K562 (cell line): ENCODE measurements around the gene RASSF3. TPM values are rescaled to one million over a fixed set of nuclear protein-coding genes. Genes with fewer than 3 reads are reported as not detected.

Source experiments
- ATAC-seq: fragments of 200-7000 bp; cut with Tn5 transposase; 3 replicates; pipeline ENCODE4 v1.9.1; 2020; ENCODE audit warnings: moderate library complexity
- BruUV-seq: library from RNA; stranded (reverse); fragments of 400-500 nt; replicated peaks from 2 replicates; lab custom pipeline; 2021; lab: Mats Ljungman, UMichigan
- CTCF ChIA-PET: fragments of 300-600 bp; formaldehyde crosslinking; extraction: SDS; loops from one replicate; lab custom pipeline; 2021; ENCODE audit warnings: low intra/inter-chr PET ratio; lab: Yijun Ruan, JAX
- POLR2A ChIA-PET: fragments of 300-600, 350-650 bp; sonication (Branson Sonifier 250); formaldehyde crosslinking; extraction: SDS; loops from one replicate; lab custom pipeline; 2021; ENCODE audit warnings: antibody characterized with exemption, inconsistent platforms; lab: Yijun Ruan, JAX
- DNase-seq, 4 experiments: peaks; one replicate each; pipeline versions ENCODE4 v3.0.0 to v3.0.0-alpha.2; 2011 to 2018; ENCODE audit warnings: low spot score in 3 of 4, mixed read lengths in 3 of 4; ENCODE audit errors: extremely low read depth in 1 of 4
- FAIRE-seq: peaks from 2 replicates; lab custom pipeline; 2011; peaks lifted over from hg19 to GRCh38; lab: Jason Lieb, UNC
- H2AFZ ChIP-seq: 2 replicates; pipeline ENCODE4 v1.6.0; 2011; ENCODE audit warnings: low read depth, low read length, control low read depth, inconsistent platforms
- H3K27ac ChIP-seq: fragments of 200-600 bp; 3 replicates; pipeline ENCODE4 v1.8.0; 2011; ENCODE audit warnings: low read depth, mild to moderate bottlenecking, control low read depth, inconsistent platforms, low read length, moderate library complexity, mixed read lengths; ENCODE audit errors: extremely low read depth
- H3K27me3 ChIP-seq, 2 experiments: fragments of 300-600 bp in 1 of 2; 2 replicates in 1 of 2; 3 replicates in 1 of 2; pipeline versions ENCODE4 v1.6.0 to v1.8.0; 2011; ENCODE audit warnings: inconsistent platforms in 2 of 2, low read length in 2 of 2, mild to moderate bottlenecking in 1 of 2, mixed read lengths in 1 of 2, moderate library complexity in 1 of 2; ENCODE audit not compliant: control insufficient read depth in 2 of 2, insufficient read depth in 2 of 2
- H3K36me3 ChIP-seq: fragments of 300-600 bp; 3 replicates; pipeline ENCODE4 v1.8.0; 2011; ENCODE audit warnings: mild to moderate bottlenecking, low read length, inconsistent platforms; ENCODE audit not compliant: control insufficient read depth, insufficient read depth
- H3K4me1 ChIP-seq, 2 experiments: fragments of 200-600 bp in 1 of 2; replicated peaks in 1 of 2; 2 replicates in 1 of 2; 3 replicates in 1 of 2; pipeline versions ENCODE4 v1.5.1 to v1.8.0; 2011; ENCODE audit warnings: inconsistent platforms in 2 of 2, low read length in 2 of 2, mild to moderate bottlenecking in 1 of 2, mixed read lengths in 1 of 2, moderate library complexity in 1 of 2; ENCODE audit not compliant: control insufficient read depth in 2 of 2, insufficient read depth in 2 of 2
- H3K4me2 ChIP-seq: 2 replicates; pipeline ENCODE4 v1.6.1; 2011; ENCODE audit warnings: low read length, control low read depth, inconsistent platforms, mixed read lengths; ENCODE audit not compliant: insufficient read depth
- H3K4me3 ChIP-seq: fragments of 200-600 bp; sonication (generic), shearing (Covaris generic); 2 replicates; pipeline ENCODE4 v1.5.1; 2016; ENCODE audit warnings: control low read depth, inconsistent platforms
- H3K79me2 ChIP-seq: fragments of 200-600 bp; 3 replicates; pipeline ENCODE4 v1.8.0; 2011; ENCODE audit warnings: low read length, inconsistent platforms; ENCODE audit not compliant: control insufficient read depth, insufficient read depth
- H3K9ac ChIP-seq, 2 experiments: 2 replicates each; pipeline versions ENCODE4 v1.6.0 to v1.6.1; 2011; ENCODE audit warnings: low read depth in 2 of 2, low read length in 2 of 2, control low read depth in 1 of 2, inconsistent platforms in 1 of 2, mild to moderate bottlenecking in 1 of 2, mixed read lengths in 1 of 2; ENCODE audit not compliant: insufficient read depth in 1 of 2
- H3K9me1 ChIP-seq: one replicate; pipeline ENCODE4 v1.6.0; 2011; ENCODE audit warnings: inconsistent platforms, mild to moderate bottlenecking, low read length, moderate library complexity; ENCODE audit not compliant: control insufficient read depth, insufficient read depth
- H3K9me3 ChIP-seq: replicated peaks from 2 replicates; pipeline ENCODE4 v1.5.1; 2011; ENCODE audit warnings: low read depth, low read length, inconsistent platforms; ENCODE audit not compliant: control insufficient read depth, insufficient read depth
- H4K20me1 ChIP-seq: replicated peaks from 2 replicates; pipeline ENCODE4 v1.6.1; 2011; ENCODE audit warnings: low read length, inconsistent platforms, mixed read lengths; ENCODE audit not compliant: control insufficient read depth, insufficient read depth
- ASH1L ChIP-seq: fragments of 450-650 bp; IDR thresholded peaks from 2 replicates; pipeline ENCODE4 v1.6.1; 2018; ENCODE audit warnings: borderline replicate concordance, mild to moderate bottlenecking, low read depth; ENCODE audit not compliant: partially characterized antibody
- COPS2 ChIP-seq: fragments of 450-650 bp; conservative IDR thresholded peaks from 2 replicates; pipeline ENCODE4 v1.6.1; 2016; ENCODE audit warnings: mild to moderate bottlenecking, moderate library complexity
- HDAC3 ChIP-seq: fragments of 450-650 bp; IDR thresholded peaks from 2 replicates; pipeline ENCODE4 v1.6.1; 2018; ENCODE audit warnings: borderline replicate concordance, mild to moderate bottlenecking, moderate library complexity; ENCODE audit not compliant: partially characterized antibody
- MCM7 ChIP-seq, 2 experiments: fragments of 450-650 bp; IDR thresholded peaks; 2 replicates each; pipeline ENCODE4 v1.6.1; 2016 to 2018
- NEUROD1 ChIP-seq: fragments of 150-350 bp; IDR thresholded peaks from 2 replicates; pipeline ENCODE4 v1.6.1; 2014; ENCODE audit warnings: borderline replicate concordance, low read length, low read depth; ENCODE audit not compliant: partially characterized antibody
- NUFIP1 ChIP-seq: fragments of 450-650 bp; IDR thresholded peaks from 2 replicates; pipeline ENCODE4 v1.6.1; 2018; ENCODE audit not compliant: partially characterized antibody
- PHB ChIP-seq: fragments of 250-450 bp; sonication (Bioruptor Pico); IDR thresholded peaks from 2 replicates; pipeline ENCODE4 v1.5.0; 2021
- SETDB1 ChIP-seq: IDR thresholded peaks from one replicate; pipeline ENCODE4 v1.6.1; 2012; ENCODE audit warnings: low read length, control low read depth, inconsistent platforms
- SIRT6 ChIP-seq: IDR thresholded peaks from one replicate; pipeline ENCODE4 v1.6.1; 2012; ENCODE audit warnings: low read depth, mild to moderate bottlenecking, control low read depth, inconsistent platforms, low read length, moderate library complexity
- TAF1 ChIP-seq: IDR thresholded peaks from 2 replicates; pipeline ENCODE4 v1.6.1; 2011; ENCODE audit warnings: mild to moderate bottlenecking, low read length, moderate library complexity; ENCODE audit not compliant: insufficient read depth, control insufficient read depth, severe bottlenecking; ENCODE audit errors: extremely low read depth
- ZNF24 ChIP-seq: fragments of 450-650 bp; IDR thresholded peaks from 2 replicates; pipeline ENCODE4 v1.6.1; 2016
- ZNF696 ChIP-seq: fragments of 250-450 bp; sonication (Bioruptor Pico); conservative IDR thresholded peaks from 2 replicates; pipeline ENCODE4 v1.4.0; 2020; ENCODE audit warnings: mild to moderate bottlenecking, moderate library complexity
- WGBS: fragments of 100-300 bp; shearing (Covaris generic); methylation state at CpG from one replicate; pipeline ENCODE4 v1.1.6; 2016; ENCODE audit warnings: low coverage, mixed read lengths; ENCODE audit not compliant: insufficient coverage; ENCODE audit errors: missing lambda C conversion rate; 5-methylcytosine and 5-hydroxymethylcytosine counted together
- in situ Hi-C: fragments of 300-500 bp; cut with MboI; formaldehyde crosslinking; loops from 4 replicates; pipeline ENCODE4 v1.15.0; 2018; ENCODE audit warnings: inconsistent platforms, mixed read lengths
- intact Hi-C: fragments of 100-400 bp; cut with micrococcal nuclease; formaldehyde crosslinking; loops from 2 replicates; pipeline ENCODE4 v1.14.2; 2022
- polyA plus RNA-seq, 8 experiments: library from polyadenylated mRNA; depleted of rRNA in 4 of 8; stranded (reverse) in 5 of 8; unstranded in 3 of 8; fragments of >200 nt; fragmentation: Nextera tagmentation in 2 of 8; fragmentation: Illumina TruSeq in 1 of 8; extraction: Ambion mirVana in 2 of 8; extraction: Trizol in 1 of 8; gene quantifications; 2 replicates each; pipeline versions ENCODE4 v1.2.1 to v1.2.3, GENCODE V29; 2011 to 2014; ENCODE audit warnings: inconsistent platforms in 1 of 8, missing spikeins in 1 of 8
- total RNA-seq, 7 experiments: library from RNA; depleted of rRNA in 6 of 7; stranded (reverse); fragments of >200 nt in 6 of 7; fragmentation: Illumina TruSeq in 2 of 7; extraction: Trizol in 2 of 7; gene quantifications; 2 replicates each; pipeline versions ENCODE4 v1.2.1 to v1.2.3, GENCODE V29; 2011 to 2021; ENCODE audit warnings: low replicate concordance in 1 of 7
- TF ChIP-seq, protein P1 (sequence below): sonication (generic); formaldehyde crosslinking; IDR thresholded peaks from 2 replicates; pipeline ENCODE4 v1.8.0; 2022; ENCODE audit warnings: mild to moderate bottlenecking, missing genetic modification reagents
- TF ChIP-seq, protein P2 (sequence below): fragments of 450-650 bp; IDR thresholded peaks from 2 replicates; pipeline ENCODE4 v1.7.0; 2016; ENCODE audit warnings: borderline replicate concordance
- TF ChIP-seq, protein P3 (sequence below): fragments of 450-650 bp; IDR thresholded peaks from 2 replicates; pipeline ENCODE4 v1.6.1; 2017; ENCODE audit warnings: antibody characterized with exemption
- TF ChIP-seq, protein P4 (sequence below): sonication (generic); formaldehyde crosslinking; IDR thresholded peaks from 2 replicates; pipeline ENCODE4 v1.8.0; 2022; ENCODE audit warnings: mild to moderate bottlenecking, low read depth, missing genetic modification reagents

RASSF3 gene
- total and polyA plus RNA-seq, 9 of the 15 experiments (the other 6 are each of a cell fraction or from before 2014, with no cell fraction given), result 3.7 to 39.2 (median 20.2) TPM

DNA sequence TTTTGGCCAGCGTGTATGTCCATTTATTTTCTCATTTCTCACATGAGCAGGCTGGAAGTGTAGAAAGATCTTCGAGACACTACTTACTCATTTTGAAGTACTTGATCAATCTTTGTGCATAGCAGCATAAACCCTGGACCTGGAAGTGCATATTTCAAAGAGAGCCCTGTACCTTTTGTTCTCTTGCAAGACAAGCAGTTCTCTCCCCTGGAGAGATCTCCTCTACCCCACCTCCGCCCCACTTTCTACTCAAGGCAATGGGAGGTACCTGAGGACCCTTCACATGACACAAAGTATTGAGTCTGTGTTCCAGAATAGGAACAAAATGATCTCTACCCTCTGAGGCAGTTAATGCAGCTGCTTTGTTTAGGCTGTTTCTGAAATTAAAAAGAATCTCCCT is 27.4 kb upstream of the RASSF3 start:
- DNase-seq (no peak), ATAC-seq (no peak; the same call in 2 of the 3 replicates), FAIRE-seq (no peak)
- Histone ChIP-seq H3K4me1 (no peaks in the 10 kb centered on the region), H3K9ac (no peak overlapping the region), H3K27ac (no peak overlapping the region), H4K20me1 (no peaks in the 10 kb centered on the region), H3K36me3 (no peaks in the 10 kb centered on the region), H3K9me3 (no peaks in the 10 kb centered on the region), H2AFZ (0 out of 2 replicates have a peak overlapping the region, but pooled peaks have one; percentile 4), H3K79me2 (no peaks in the 10 kb centered on the region), H3K4me3 (no peak overlapping the region), H3K4me2 (no peak overlapping the region), H3K27me3 (peaks cover 6 to 7% of the 10 kb centered on the region in 2 experiments; a peak in 3 of 5 replicates), H3K9me1 (no peaks in the 10 kb centered on the region)
- no peak for TF ChIP-seq ZNF696 (CRISPR knock-in tag)
- TF ChIP-seq SETDB1, result no peak
- TF ChIP-seq, protein P1, sequence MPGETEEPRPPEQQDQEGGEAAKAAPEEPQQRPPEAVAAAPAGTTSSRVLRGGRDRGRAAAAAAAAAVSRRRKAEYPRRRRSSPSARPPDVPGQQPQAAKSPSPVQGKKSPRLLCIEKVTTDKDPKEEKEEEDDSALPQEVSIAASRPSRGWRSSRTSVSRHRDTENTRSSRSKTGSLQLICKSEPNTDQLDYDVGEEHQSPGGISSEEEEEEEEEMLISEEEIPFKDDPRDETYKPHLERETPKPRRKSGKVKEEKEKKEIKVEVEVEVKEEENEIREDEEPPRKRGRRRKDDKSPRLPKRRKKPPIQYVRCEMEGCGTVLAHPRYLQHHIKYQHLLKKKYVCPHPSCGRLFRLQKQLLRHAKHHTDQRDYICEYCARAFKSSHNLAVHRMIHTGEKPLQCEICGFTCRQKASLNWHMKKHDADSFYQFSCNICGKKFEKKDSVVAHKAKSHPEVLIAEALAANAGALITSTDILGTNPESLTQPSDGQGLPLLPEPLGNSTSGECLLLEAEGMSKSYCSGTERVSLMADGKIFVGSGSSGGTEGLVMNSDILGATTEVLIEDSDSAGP (CRISPR knock-in tag), result no peak
- TF ChIP-seq MCM7 (IDR thresholded peaks at IDR 0.05), result no peak
- TF ChIP-seq HDAC3, result no peak
- TF ChIP-seq, protein P2, sequence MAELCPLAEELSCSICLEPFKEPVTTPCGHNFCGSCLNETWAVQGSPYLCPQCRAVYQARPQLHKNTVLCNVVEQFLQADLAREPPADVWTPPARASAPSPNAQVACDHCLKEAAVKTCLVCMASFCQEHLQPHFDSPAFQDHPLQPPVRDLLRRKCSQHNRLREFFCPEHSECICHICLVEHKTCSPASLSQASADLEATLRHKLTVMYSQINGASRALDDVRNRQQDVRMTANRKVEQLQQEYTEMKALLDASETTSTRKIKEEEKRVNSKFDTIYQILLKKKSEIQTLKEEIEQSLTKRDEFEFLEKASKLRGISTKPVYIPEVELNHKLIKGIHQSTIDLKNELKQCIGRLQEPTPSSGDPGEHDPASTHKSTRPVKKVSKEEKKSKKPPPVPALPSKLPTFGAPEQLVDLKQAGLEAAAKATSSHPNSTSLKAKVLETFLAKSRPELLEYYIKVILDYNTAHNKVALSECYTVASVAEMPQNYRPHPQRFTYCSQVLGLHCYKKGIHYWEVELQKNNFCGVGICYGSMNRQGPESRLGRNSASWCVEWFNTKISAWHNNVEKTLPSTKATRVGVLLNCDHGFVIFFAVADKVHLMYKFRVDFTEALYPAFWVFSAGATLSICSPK, result no peak
- TF ChIP-seq, protein P3, sequence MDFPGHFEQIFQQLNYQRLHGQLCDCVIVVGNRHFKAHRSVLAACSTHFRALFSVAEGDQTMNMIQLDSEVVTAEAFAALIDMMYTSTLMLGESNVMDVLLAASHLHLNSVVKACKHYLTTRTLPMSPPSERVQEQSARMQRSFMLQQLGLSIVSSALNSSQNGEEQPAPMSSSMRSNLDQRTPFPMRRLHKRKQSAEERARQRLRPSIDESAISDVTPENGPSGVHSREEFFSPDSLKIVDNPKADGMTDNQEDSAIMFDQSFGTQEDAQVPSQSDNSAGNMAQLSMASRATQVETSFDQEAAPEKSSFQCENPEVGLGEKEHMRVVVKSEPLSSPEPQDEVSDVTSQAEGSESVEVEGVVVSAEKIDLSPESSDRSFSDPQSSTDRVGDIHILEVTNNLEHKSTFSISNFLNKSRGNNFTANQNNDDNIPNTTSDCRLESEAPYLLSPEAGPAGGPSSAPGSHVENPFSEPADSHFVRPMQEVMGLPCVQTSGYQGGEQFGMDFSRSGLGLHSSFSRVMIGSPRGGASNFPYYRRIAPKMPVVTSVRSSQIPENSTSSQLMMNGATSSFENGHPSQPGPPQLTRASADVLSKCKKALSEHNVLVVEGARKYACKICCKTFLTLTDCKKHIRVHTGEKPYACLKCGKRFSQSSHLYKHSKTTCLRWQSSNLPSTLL, result no peak
- TF ChIP-seq ZNF24, result no peak
- TF ChIP-seq, protein P4, sequence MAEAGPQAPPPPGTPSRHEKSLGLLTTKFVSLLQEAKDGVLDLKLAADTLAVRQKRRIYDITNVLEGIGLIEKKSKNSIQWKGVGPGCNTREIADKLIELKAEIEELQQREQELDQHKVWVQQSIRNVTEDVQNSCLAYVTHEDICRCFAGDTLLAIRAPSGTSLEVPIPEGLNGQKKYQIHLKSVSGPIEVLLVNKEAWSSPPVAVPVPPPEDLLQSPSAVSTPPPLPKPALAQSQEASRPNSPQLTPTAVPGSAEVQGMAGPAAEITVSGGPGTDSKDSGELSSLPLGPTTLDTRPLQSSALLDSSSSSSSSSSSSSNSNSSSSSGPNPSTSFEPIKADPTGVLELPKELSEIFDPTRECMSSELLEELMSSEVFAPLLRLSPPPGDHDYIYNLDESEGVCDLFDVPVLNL (CRISPR knock-in tag), result no peak
- TF ChIP-seq COPS2, result no peak
- no peak for TF ChIP-seq NEUROD1
- no peak for TF ChIP-seq PHB (CRISPR knock-in tag)
- TF ChIP-seq ASH1L, result no peak
- no peak for TF ChIP-seq TAF1
- TF ChIP-seq NUFIP1, result no peak
- no peak for TF ChIP-seq SIRT6
- intact Hi-C loops, result no loop called here
- CTCF ChIA-PET, result no interaction called here
- in situ Hi-C loops, result no loop called here
- no TSS peak for BruUV-seq
- POLR2A ChIA-PET, result interaction anchor here (0.5 to 1.6 kb wide), 4 partner anchors 8 to 71 kb away, joined by 3 to 8 read pairs (median 6); no protein-coding TSS in a partner anchor
- WGBS, result 6% methylated on average over 3 of the region's 3 CpGs
